ENCODE results near the gene PRRX2.

The PRRX2 gene

GRCh38 chr9:129702589-129703520, 37.4 kb downstream of the PRRX2 start:
- Histone ChIP-seq H3K4me1 (peaks cover under 1% of the 10 kb centered on the region), H3K9me3 (no peaks in the 10 kb centered on the region), H3K4me3 (no peak overlapping the region), H3K27me3 (ENCODE audit: low read depth) (no peaks in the 10 kb centered on the region), H3K36me3 (replicated peaks) (no peaks in the 10 kb centered on the region)
- DNase-seq (ENCODE audit: low spot score in 2 of 2): no peak
- in situ Hi-C loops (cut with MboI; ENCODE audit: low sequenced_read_pairs): no loop called here

GRCh38 chr9:129703667-129704355, 38.4 kb downstream of the PRRX2 start:
- Histone ChIP-seq H3K4me1 (peaks cover 4% of the 10 kb centered on the region), H3K36me3 (replicated peaks) (no peaks in the 10 kb centered on the region), H3K4me3 (no peak overlapping the region), H3K27me3 (ENCODE audit: low read depth) (no peaks in the 10 kb centered on the region), H3K9me3 (no peaks in the 10 kb centered on the region)
- DNase-seq (ENCODE audit: low spot score in 2 of 2): no peak
- in situ Hi-C loops (cut with MboI; ENCODE audit: low sequenced_read_pairs): no loop called here

- H3K36me3 ChIP-seq (replicated peaks): no peaks in the 10 kb centered on the region
- no peaks in the 10 kb centered on the region for H3K9me3 ChIP-seq
- no peak overlapping the region for H3K4me3 ChIP-seq
- in situ Hi-C loops (cut with MboI; ENCODE audit: low sequenced_read_pairs): no loop called here
- H3K4me1 ChIP-seq: peaks cover 14% of the 10 kb centered on the region
- no peaks in the 10 kb centered on the region for H3K27me3 ChIP-seq (ENCODE audit: low read depth)
- DNase-seq (ENCODE audit: low spot score in 2 of 2): no peak
These were observed 39.4 kb downstream of the PRRX2 start for GRCh38 chr9:129704807-129705206.

GRCh38 chr9:129708793-129709192, 43.3 kb downstream of the PRRX2 start:
- H3K4me1 ChIP-seq: peaks cover 31% of the 10 kb centered on the region
- in situ Hi-C loops (cut with MboI; ENCODE audit: low sequenced_read_pairs): no loop called here
- DNase-seq (ENCODE audit: low spot score in 2 of 2): peak; percentile 18 to 54
- H3K4me3 ChIP-seq: no peak overlapping the region
- H3K27me3 ChIP-seq (ENCODE audit: low read depth): no peaks in the 10 kb centered on the region
- H3K9me3 ChIP-seq: no peaks in the 10 kb centered on the region
- H3K36me3 ChIP-seq (replicated peaks): no peaks in the 10 kb centered on the region

GRCh38 chr9:129709438-129710168, 44.2 kb downstream of the PRRX2 start:
- no peak overlapping the region for H3K4me3 ChIP-seq
- DNase-seq (ENCODE audit: low spot score in 2 of 2): peak in 1 of 2 experiments; percentile 43
- no peaks in the 10 kb centered on the region for H3K27me3 ChIP-seq (ENCODE audit: low read depth)
- no peaks in the 10 kb centered on the region for H3K36me3 ChIP-seq (replicated peaks)
- peaks cover 31% of the 10 kb centered on the region for H3K4me1 ChIP-seq
- no peaks in the 10 kb centered on the region for H3K9me3 ChIP-seq
- in situ Hi-C loops (cut with MboI; ENCODE audit: low sequenced_read_pairs): no loop called here

- Histone ChIP-seq H3K4me1 (peaks cover 31% of the 10 kb centered on the region), H3K27me3 (ENCODE audit: low read depth) (no peaks in the 10 kb centered on the region), H3K9me3 (no peaks in the 10 kb centered on the region), H3K4me3 (no peak overlapping the region), H3K36me3 (replicated peaks) (no peaks in the 10 kb centered on the region)
- in situ Hi-C loops (cut with MboI; ENCODE audit: low sequenced_read_pairs): no loop called here
- DNase-seq (ENCODE audit: low spot score in 2 of 2): no peak
These were observed 44.7 kb downstream of the PRRX2 start for GRCh38 chr9:129710169-129710453.

GRCh38 chr9:129712634-129713401, 47.4 kb downstream of the PRRX2 start:
- DNase-seq (ENCODE audit: low spot score in 2 of 2): peak; percentile 23 to 62
- Histone ChIP-seq H3K4me1 (peaks cover 31% of the 10 kb centered on the region), H3K36me3 (replicated peaks) (no peaks in the 10 kb centered on the region), H3K4me3 (no peak overlapping the region), H3K9me3 (no peaks in the 10 kb centered on the region), H3K27me3 (ENCODE audit: low read depth) (no peaks in the 10 kb centered on the region)
- in situ Hi-C loops (cut with MboI; ENCODE audit: low sequenced_read_pairs): no loop called here

- Histone ChIP-seq H3K27me3 (ENCODE audit: low read depth) (no peaks in the 10 kb centered on the region), H3K9me3 (no peaks in the 10 kb centered on the region), H3K36me3 (replicated peaks) (no peaks in the 10 kb centered on the region), H3K4me1 (peaks cover 30% of the 10 kb centered on the region), H3K4me3 (no peak overlapping the region)
- no peak for DNase-seq (ENCODE audit: low spot score in 2 of 2)
- in situ Hi-C loops (cut with MboI; ENCODE audit: low sequenced_read_pairs): no loop called here
These were observed 47.9 kb downstream of the PRRX2 start for GRCh38 chr9:129713402-129713679.

GRCh38 chr9:129714511-129715061, 49.1 kb downstream of the PRRX2 start:
- no peak for DNase-seq (ENCODE audit: low spot score in 2 of 2)
- H3K36me3 ChIP-seq (replicated peaks): no peaks in the 10 kb centered on the region
- H3K4me1 ChIP-seq: peaks cover 19% of the 10 kb centered on the region
- H3K27me3 ChIP-seq (ENCODE audit: low read depth): no peaks in the 10 kb centered on the region
- no peak overlapping the region for H3K4me3 ChIP-seq
- no peaks in the 10 kb centered on the region for H3K9me3 ChIP-seq
- in situ Hi-C loops (cut with MboI; ENCODE audit: low sequenced_read_pairs): no loop called here

- H3K27me3 ChIP-seq (ENCODE audit: low read depth): no peaks in the 10 kb centered on the region
- no peaks in the 10 kb centered on the region for H3K9me3 ChIP-seq
- H3K36me3 ChIP-seq (replicated peaks): no peaks in the 10 kb centered on the region
- no peak for DNase-seq (ENCODE audit: low spot score in 2 of 2)
- H3K4me3 ChIP-seq: no peak overlapping the region
- in situ Hi-C loops (cut with MboI; ENCODE audit: low sequenced_read_pairs): no loop called here
- peaks cover 16% of the 10 kb centered on the region for H3K4me1 ChIP-seq
These were observed 50.6 kb downstream of the PRRX2 start for GRCh38 chr9:129716091-129716490.

GRCh38 chr9:129717991-129718390, 52.5 kb downstream of the PRRX2 start:
- Histone ChIP-seq H3K4me3 (no peak overlapping the region), H3K27me3 (ENCODE audit: low read depth) (no peaks in the 10 kb centered on the region), H3K4me1 (peaks cover 2% of the 10 kb centered on the region), H3K9me3 (no peaks in the 10 kb centered on the region), H3K36me3 (replicated peaks) (no peaks in the 10 kb centered on the region)
- in situ Hi-C loops (cut with MboI; ENCODE audit: low sequenced_read_pairs): no loop called here
- DNase-seq (ENCODE audit: low spot score in 2 of 2): no peak

- Histone ChIP-seq H3K27me3 (ENCODE audit: low read depth) (no peaks in the 10 kb centered on the region), H3K9me3 (no peaks in the 10 kb centered on the region), H3K4me1 (no peaks in the 10 kb centered on the region), H3K4me3 (no peak overlapping the region), H3K36me3 (replicated peaks) (no peaks in the 10 kb centered on the region)
- in situ Hi-C loops (cut with MboI; ENCODE audit: low sequenced_read_pairs): no loop called here
- no peak for DNase-seq (ENCODE audit: low spot score in 2 of 2)
These were observed 53.2 kb downstream of the PRRX2 start for GRCh38 chr9:129718647-129719046.

- in situ Hi-C loops (cut with MboI; ENCODE audit: low sequenced_read_pairs): no loop called here
- H3K4me1 ChIP-seq: no peaks in the 10 kb centered on the region
- H3K4me3 ChIP-seq: no peak overlapping the region
- no peaks in the 10 kb centered on the region for H3K36me3 ChIP-seq (replicated peaks)
- no peaks in the 10 kb centered on the region for H3K27me3 ChIP-seq (ENCODE audit: low read depth)
- no peak for DNase-seq (ENCODE audit: low spot score in 2 of 2)
- H3K9me3 ChIP-seq: no peaks in the 10 kb centered on the region
These were observed 53.7 kb downstream of the PRRX2 start for GRCh38 chr9:129719135-129719534.
